H9 (cell line): Measurements from ENCODE around the gene DHODH. TPM values are rescaled to one million over a fixed set of nuclear protein-coding genes. Genes with fewer than 3 reads are reported as not detected.

Experiments
- DNase-seq: peaks from one replicate; pipeline ENCODE4 v3.0.0-alpha.2; 2017
- H2AFZ ChIP-seq: one replicate; pipeline ENCODE4 v1.6.1; 2013; ENCODE audit warnings: mild to moderate bottlenecking, low read length, control low read depth, moderate library complexity
- H2AK5ac ChIP-seq: 2 replicates; pipeline ENCODE4 v1.6.1; 2013; ENCODE audit warnings: low read length, control low read depth, mixed read lengths; ENCODE audit not compliant: insufficient read length
- H2BK120ac ChIP-seq: one replicate; pipeline ENCODE4 v1.6.1; 2013; ENCODE audit warnings: low read depth, mild to moderate bottlenecking, low read length, control low read depth, inconsistent platforms; ENCODE audit not compliant: poor library complexity, severe bottlenecking
- H2BK12ac ChIP-seq: 2 replicates; pipeline ENCODE4 v1.6.1; 2013; ENCODE audit warnings: low read length, control low read depth, mixed read lengths, low read depth; ENCODE audit not compliant: insufficient read length
- H2BK15ac ChIP-seq: 2 replicates; pipeline ENCODE4 v1.6.1; 2013; ENCODE audit warnings: low read depth, low read length, control low read depth
- H2BK20ac ChIP-seq: one replicate; pipeline ENCODE4 v1.6.1; 2013; ENCODE audit warnings: low read depth, mild to moderate bottlenecking, low read length, control low read depth, inconsistent platforms; ENCODE audit not compliant: poor library complexity, severe bottlenecking
- H2BK5ac ChIP-seq: 2 replicates; pipeline ENCODE4 v1.6.1; 2013; ENCODE audit warnings: low read length, control low read depth, mixed read lengths; ENCODE audit not compliant: insufficient read length
- H3K14ac ChIP-seq: 2 replicates; pipeline ENCODE4 v1.6.1; 2013; ENCODE audit warnings: low read length, control low read depth; ENCODE audit not compliant: insufficient read depth
- H3K18ac ChIP-seq: 2 replicates; pipeline ENCODE4 v1.6.1; 2013; ENCODE audit warnings: low read depth, mild to moderate bottlenecking, mixed read lengths, low read length, control low read depth; ENCODE audit not compliant: insufficient read length
- H3K23ac ChIP-seq: 2 replicates; pipeline ENCODE4 v1.6.1; 2013; ENCODE audit warnings: low read length, control low read depth, mixed read lengths, low read depth; ENCODE audit not compliant: insufficient read length
- H3K23me2 ChIP-seq: 2 replicates; pipeline ENCODE4 v1.6.1; 2013; ENCODE audit warnings: low read depth, mild to moderate bottlenecking, mixed read lengths, low read length, control low read depth; ENCODE audit not compliant: insufficient read length, poor library complexity, severe bottlenecking
- H3K27ac ChIP-seq: 2 replicates; pipeline ENCODE4 v1.5.1; 2013; ENCODE audit warnings: low read length, control low read depth, mixed read lengths, low read depth; ENCODE audit not compliant: insufficient read length
- H3K27me3 ChIP-seq: 2 replicates; pipeline ENCODE4 v1.6.1; 2013; ENCODE audit warnings: low read length, control low read depth, inconsistent platforms; ENCODE audit not compliant: insufficient read depth
- H3K4ac ChIP-seq: 2 replicates; pipeline ENCODE4 v1.6.1; 2013; ENCODE audit warnings: low read depth, mild to moderate bottlenecking, control low read depth, inconsistent platforms, low read length, moderate library complexity
- H3K4me1 ChIP-seq: 2 replicates; pipeline ENCODE4 v1.6.1; 2013; ENCODE audit warnings: low read length, control low read depth, inconsistent platforms; ENCODE audit not compliant: insufficient read depth
- H3K4me2 ChIP-seq: 2 replicates; pipeline ENCODE4 v1.6.1; 2013; ENCODE audit warnings: low read length, control low read depth, mixed read lengths; ENCODE audit not compliant: insufficient read length, insufficient read depth
- H3K56ac ChIP-seq: 2 replicates; pipeline ENCODE4 v1.6.1; 2013; ENCODE audit warnings: low read depth, mild to moderate bottlenecking, mixed read lengths, low read length, control low read depth; ENCODE audit not compliant: insufficient read length
- H3K79me1 ChIP-seq: 2 replicates; pipeline ENCODE4 v1.6.1; 2013; ENCODE audit warnings: low read depth, mild to moderate bottlenecking, moderate library complexity, low read length, control low read depth, inconsistent platforms; ENCODE audit not compliant: insufficient read depth, poor library complexity, severe bottlenecking
- H3K79me2 ChIP-seq: 2 replicates; pipeline ENCODE4 v1.6.1; 2013; ENCODE audit warnings: low read length, control low read depth, inconsistent platforms; ENCODE audit not compliant: insufficient read depth
- H3K9ac ChIP-seq: 2 replicates; pipeline ENCODE4 v1.6.1; 2013; ENCODE audit warnings: low read length, control low read depth, mixed read lengths; ENCODE audit not compliant: insufficient read length; ENCODE audit errors: extremely low read depth
- H3K9me3 ChIP-seq: one replicate; pipeline ENCODE4 v1.6.1; 2013; ENCODE audit warnings: low read depth, low read length, inconsistent platforms; ENCODE audit not compliant: control insufficient read depth
- H3T11ph ChIP-seq: one replicate; pipeline ENCODE4 v1.6.1; 2013; ENCODE audit warnings: mild to moderate bottlenecking, low read length, control low read depth, inconsistent platforms
- H4K20me1 ChIP-seq: one replicate; pipeline ENCODE4 v1.6.1; 2013; ENCODE audit not compliant: control insufficient read depth, insufficient read length, insufficient read depth
- H4K5ac ChIP-seq: 2 replicates; pipeline ENCODE4 v1.6.1; 2013; ENCODE audit warnings: low read depth, mild to moderate bottlenecking, mixed read lengths, low read length, control low read depth; ENCODE audit not compliant: insufficient read length
- H4K8ac ChIP-seq: replicated peaks from 2 replicates; pipeline ENCODE4 v1.6.1; 2013; ENCODE audit warnings: low read length, control low read depth, mixed read lengths, low read depth; ENCODE audit not compliant: insufficient read length
- H4K91ac ChIP-seq: 2 replicates; pipeline ENCODE4 v1.6.1; 2013; ENCODE audit warnings: low read depth, mild to moderate bottlenecking, moderate library complexity, mixed read lengths, low read length, control low read depth; ENCODE audit not compliant: insufficient read length
- H3K27ac Mint-ChIP-seq, 3 experiments: 2 replicates in 2 of 3; 3 replicates in 1 of 3; pipeline ENCODE4 v1.8.0; 2020 to 2021; ENCODE audit warnings: mixed read lengths in 3 of 3, mild to moderate bottlenecking in 1 of 3, moderate library complexity in 1 of 3
- H3K27me3 Mint-ChIP-seq: 2 replicates; pipeline ENCODE4 v1.8.0; 2021; ENCODE audit warnings: low read depth, mild to moderate bottlenecking, moderate library complexity, mixed read lengths
- H3K36me3 Mint-ChIP-seq, 3 experiments: 2 replicates in 2 of 3; 3 replicates in 1 of 3; pipeline ENCODE4 v1.8.0; 2020 to 2021; ENCODE audit warnings: low read depth in 3 of 3, mixed read lengths in 3 of 3; ENCODE audit not compliant: insufficient read depth in 1 of 3
- H3K4me1 Mint-ChIP-seq, 2 experiments: 2 replicates each; pipeline ENCODE4 v1.8.0; 2020; ENCODE audit warnings: mixed read lengths in 2 of 2
- H3K4me3 Mint-ChIP-seq, 2 experiments: 2 replicates in 1 of 2; 3 replicates in 1 of 2; pipeline ENCODE4 v1.8.0; 2020 to 2021; ENCODE audit warnings: mild to moderate bottlenecking in 2 of 2, mixed read lengths in 2 of 2, moderate library complexity in 1 of 2
- H3K9me3 Mint-ChIP-seq, 2 experiments: 2 replicates in 1 of 2; 3 replicates in 1 of 2; pipeline ENCODE4 v1.8.0; 2020; ENCODE audit warnings: mild to moderate bottlenecking in 2 of 2, mixed read lengths in 2 of 2, moderate library complexity in 1 of 2
- CTCF ChIP-seq: fragments of 200-600 bp; sonication (generic); conservative IDR thresholded peaks from 3 replicates; pipeline ENCODE4 v1.8.0; 2021; ENCODE audit warnings: antibody characterized with exemption, mild to moderate bottlenecking
- WGBS: extraction: QIAGEN DNeasy Blood & Tissue Kit; methylation state at CpG from one replicate; pipeline ENCODE4 v1.1.7; 2013; ENCODE audit warnings: missing lambda C conversion rate, low lambda C conversion rate, mixed read lengths; ENCODE audit not compliant: insufficient read length; ENCODE audit errors: extremely low coverage; 5-methylcytosine and 5-hydroxymethylcytosine counted together
- total RNA-seq: library from RNA; stranded (reverse); gene quantifications from 2 replicates; pipeline ENCODE4 v1.2.1, GENCODE V29; 2021

Gene DHODH
- total RNA-seq, 1 experiment from 2014 or later = 16.4 TPM

GRCh38 chr16:72061564-72061963 lies 53.0 kb downstream of the DHODH start:
- no peak overlapping the region for H3K4me2 ChIP-seq
- TF ChIP-seq CTCF = no peak
- no peak overlapping the region for H3K56ac ChIP-seq
- Mint-ChIP-seq H3K4me1 (0 out of 4 replicates have a peak, but pooled peaks cover 0 to 3% of the 10 kb centered on the region in 2 experiments), H3K4me3 (no peak overlapping the region), H3K9me3 (peaks cover 0 to 3% of the 10 kb centered on the region in 2 experiments; a peak in 2 of 5 replicates), H3K27ac (no peak overlapping the region), H3K36me3 (no peaks in the 10 kb centered on the region), H3K27me3 (peaks cover 12% of the 10 kb centered on the region; the same call in 1 of the 2 replicates)
- no CpG with 5 or more reads among the region's 1 CpG for WGBS
- no peak overlapping the region for H3K18ac ChIP-seq
- no peaks in the 10 kb centered on the region for H3K27me3 ChIP-seq
- no peak overlapping the region for H2AFZ ChIP-seq
- no peak overlapping the region for H2AK5ac ChIP-seq
- H3K9me3 ChIP-seq = no peaks in the 10 kb centered on the region
- no peaks in the 10 kb centered on the region for H3K79me1 ChIP-seq
- no peak overlapping the region for H2BK12ac ChIP-seq
- H3K14ac ChIP-seq = no peak overlapping the region
- no peak overlapping the region for H4K5ac ChIP-seq
- H4K8ac ChIP-seq = no peak overlapping the region
- H4K20me1 ChIP-seq = no peaks in the 10 kb centered on the region
- H3K9ac ChIP-seq = no peak overlapping the region
- H3T11ph ChIP-seq = no peak overlapping the region
- no peaks in the 10 kb centered on the region for H3K79me2 ChIP-seq
- no peaks in the 10 kb centered on the region for H3K23me2 ChIP-seq
- H4K91ac ChIP-seq = no peak overlapping the region
- no peak overlapping the region for H3K4ac ChIP-seq
- no peak for DNase-seq
- H2BK120ac ChIP-seq = no peak overlapping the region
- H3K4me1 ChIP-seq = no peaks in the 10 kb centered on the region
- H3K27ac ChIP-seq = no peak overlapping the region
- no peak overlapping the region for H2BK5ac ChIP-seq
- no peak overlapping the region for H2BK20ac ChIP-seq
- H2BK15ac ChIP-seq = no peak overlapping the region
- no peak overlapping the region for H3K23ac ChIP-seq
